PC-3 (cell line): ENCODE measurements around the gene SCAPER.

ENCODE experiments used
- CTCF ChIP-seq: fragments of 300-600 bp; sonication (generic); conservative IDR thresholded peaks from 2 replicates; pipeline ENCODE4 v1.5.1; 2017; ENCODE audit warnings: antibody characterized with exemption, low read depth, mild to moderate bottlenecking, low read length
- EZH2 ChIP-seq: fragments of 300-600 bp; sonication (generic); IDR thresholded peaks from one replicate; pipeline ENCODE4 v1.6.1; 2017; ENCODE audit warnings: antibody characterized with exemption, mild to moderate bottlenecking, low read length; ENCODE audit not compliant: unreplicated experiment
- EZH2phosphoT487 ChIP-seq: fragments of 300-600 bp; sonication (generic); IDR thresholded peaks from 2 replicates; pipeline ENCODE4 v1.6.1; 2018; ENCODE audit warnings: mild to moderate bottlenecking, antibody characterized with exemption, low read length, borderline replicate concordance

GRCh38 chr15:76928201-76928600, 23.1 kb upstream of the SCAPER start:
- TF ChIP-seq CTCF (no peak), EZH2 (no peak), EZH2phosphoT487 (no peak)
